GM06990 (cell line): ENCODE data around the gene MESP2.

Experiments used
- DNase-seq: peaks from one replicate; pipeline ENCODE4 v3.0.0-alpha.2; 2011; ENCODE audit not compliant: insufficient read length; ENCODE audit errors: extremely low read depth
- H3K27me3 ChIP-seq: replicated peaks from 2 replicates; pipeline ENCODE4 v1.6.0; 2011; ENCODE audit warnings: low read length; ENCODE audit not compliant: control insufficient read depth, insufficient read depth
- H3K36me3 ChIP-seq: 2 replicates; pipeline ENCODE4 v1.5.1; 2011; ENCODE audit warnings: low read length; ENCODE audit not compliant: control insufficient read depth, insufficient read depth
- H3K4me3 ChIP-seq: replicated peaks from 2 replicates; pipeline ENCODE4 v1.5.1; 2011; ENCODE audit warnings: low read depth, mild to moderate bottlenecking, control low read depth, low read length
- CTCF ChIP-seq: IDR thresholded peaks from 2 replicates; pipeline ENCODE4 v1.5.1; 2011; ENCODE audit warnings: low read length, control low read depth, mild to moderate bottlenecking, inconsistent platforms; ENCODE audit not compliant: insufficient read depth, poor library complexity, severe bottlenecking

Gene MESP2

GRCh38 chr15:89783111-89783860, 7.2 kb downstream of the MESP2 start:
- no peak overlapping the region for H3K4me3 ChIP-seq
- no peak for TF ChIP-seq CTCF
- no peak for DNase-seq
- no peaks in the 10 kb centered on the region for H3K36me3 ChIP-seq
- no peaks in the 10 kb centered on the region for H3K27me3 ChIP-seq

- Histone ChIP-seq H3K27me3 (no peaks in the 10 kb centered on the region), H3K36me3 (no peaks in the 10 kb centered on the region), H3K4me3 (no peak overlapping the region)
- DNase-seq = no peak
- TF ChIP-seq CTCF = no peak
These were observed 7.9 kb downstream of the MESP2 start for GRCh38 chr15:89783861-89784685.

- no peak for DNase-seq
- TF ChIP-seq CTCF = no peak
- Histone ChIP-seq H3K4me3 (no peak overlapping the region), H3K27me3 (no peaks in the 10 kb centered on the region), H3K36me3 (no peaks in the 10 kb centered on the region)
These were observed 8.5 kb downstream of the MESP2 start for GRCh38 chr15:89784686-89784960.

- Histone ChIP-seq H3K4me3 (no peak overlapping the region), H3K36me3 (no peaks in the 10 kb centered on the region), H3K27me3 (no peaks in the 10 kb centered on the region)
- TF ChIP-seq CTCF = no peak
- DNase-seq = no peak
These were observed 9.1 kb downstream of the MESP2 start for GRCh38 chr15:89785064-89785773.

GRCh38 chr15:89785774-89786140, 9.6 kb downstream of the MESP2 start:
- Histone ChIP-seq H3K4me3 (no peak overlapping the region), H3K36me3 (no peaks in the 10 kb centered on the region), H3K27me3 (no peaks in the 10 kb centered on the region)
- TF ChIP-seq CTCF = no peak
- DNase-seq = no peak
